Pons (tissue), 1 donor: ENCODE measurements around the gene PABPC1L.

ENCODE experiments used
- DNase-seq: peaks from one replicate; pipeline ENCODE4 v3.0.0-alpha.2; 2016; ENCODE audit warnings: low spot score

Gene PABPC1L

GRCh38 chr20:44942264-44942973 lies 32.6 kb downstream of the PABPC1L start:
- DNase-seq: no peak

- no peak for DNase-seq
Measured at GRCh38 chr20:44943828-44944227, 34.0 kb downstream of the PABPC1L start.

GRCh38 chr20:44945261-44945660 lies 35.4 kb downstream of the PABPC1L start:
- DNase-seq: no peak

GRCh38 chr20:44946271-44946852 lies 36.5 kb downstream of the PABPC1L start:
- DNase-seq: no peak

- no peak for DNase-seq
Measured at GRCh38 chr20:44948107-44948506, 38.2 kb downstream of the PABPC1L start.

GRCh38 chr20:44948513-44948912 lies 38.7 kb downstream of the PABPC1L start:
- DNase-seq: no peak

GRCh38 chr20:44950368-44950767 lies 40.5 kb downstream of the PABPC1L start:
- DNase-seq: no peak

GRCh38 chr20:44952731-44953130 lies 42.9 kb downstream of the PABPC1L start:
- no peak for DNase-seq

- DNase-seq: no peak
Measured at GRCh38 chr20:44954211-44954610, 44.4 kb downstream of the PABPC1L start.

- no peak for DNase-seq
Measured at GRCh38 chr20:44955270-44955669, 45.4 kb downstream of the PABPC1L start.

- no peak for DNase-seq
Measured at GRCh38 chr20:44956410-44956809, 46.5 kb downstream of the PABPC1L start.

GRCh38 chr20:44958276-44958675 lies 48.4 kb downstream of the PABPC1L start:
- no peak for DNase-seq

- DNase-seq: no peak
Measured at GRCh38 chr20:44959082-44959637, 49.3 kb downstream of the PABPC1L start.

- peak; percentile 51 for DNase-seq
Measured at GRCh38 chr20:44959638-44960102, 49.8 kb downstream of the PABPC1L start.

GRCh38 chr20:44960103-44960852 lies 50.4 kb downstream of the PABPC1L start, which contains the start of gene TOMM34:
TOMM34 (minus strand) TSS chr20:44960397; CDS start chr20:44960333, 64 bp downstream.
- DNase-seq: peak; percentile 92

GRCh38 chr20:44961011-44961869 lies 51.4 kb downstream of the PABPC1L start:
- no peak for DNase-seq

GRCh38 chr20:44961870-44962267 lies 52.0 kb downstream of the PABPC1L start:
- DNase-seq: no peak

- no peak for DNase-seq
Measured at GRCh38 chr20:44962483-44962882, 52.6 kb downstream of the PABPC1L start.

GRCh38 chr20:44963325-44964215 lies 53.7 kb downstream of the PABPC1L start:
- DNase-seq: no peak

GRCh38 chr20:44965651-44966029 lies 55.8 kb downstream of the PABPC1L start:
- no peak for DNase-seq
